Neuronal stem cell (in vitro differentiated cells): ENCODE measurements around the gene ASH1L.
"Not testable (repeated sequence)": the region's sequence is repeated elsewhere in the genome, so short reads cannot be mapped to it uniquely, and the experiment has no call there.

Experiments
- DNase-seq: peaks from one replicate; pipeline ENCODE4 v3.0.0-alpha.2; 2013; ENCODE audit warnings: low spot score
- H2AFZ ChIP-seq: one replicate; pipeline ENCODE4 v1.6.1; 2013; ENCODE audit warnings: mild to moderate bottlenecking, low read length, inconsistent platforms
- H2AK5ac ChIP-seq: 2 replicates; pipeline ENCODE4 v1.6.1; 2013; ENCODE audit warnings: low read depth, mild to moderate bottlenecking, inconsistent platforms, low read length, moderate library complexity, mixed read lengths
- H2BK120ac ChIP-seq: 2 replicates; pipeline ENCODE4 v1.6.1; 2013; ENCODE audit warnings: low read depth, mild to moderate bottlenecking, inconsistent platforms, low read length, moderate library complexity, mixed read lengths
- H2BK12ac ChIP-seq: one replicate; pipeline ENCODE4 v1.6.1; 2013; ENCODE audit warnings: low read length, inconsistent platforms
- H2BK15ac ChIP-seq: 2 replicates; pipeline ENCODE4 v1.6.1; 2013; ENCODE audit warnings: mild to moderate bottlenecking, low read length, inconsistent platforms, mixed read lengths
- H2BK5ac ChIP-seq: one replicate; pipeline ENCODE4 v1.6.1; 2013; ENCODE audit warnings: inconsistent platforms, mild to moderate bottlenecking, low read length, moderate library complexity
- H3K14ac ChIP-seq: one replicate; pipeline ENCODE4 v1.6.1; 2013; ENCODE audit warnings: low read length, inconsistent platforms
- H3K18ac ChIP-seq: 2 replicates; pipeline ENCODE4 v1.6.1; 2013; ENCODE audit warnings: low read length, inconsistent platforms
- H3K23ac ChIP-seq: 2 replicates; pipeline ENCODE4 v1.6.1; 2013; ENCODE audit warnings: low read depth, mild to moderate bottlenecking, mixed read lengths, low read length, inconsistent platforms; ENCODE audit not compliant: poor library complexity
- H3K27ac ChIP-seq: replicated peaks from 3 replicates; pipeline ENCODE4 v1.5.1; 2013; ENCODE audit warnings: low read length, inconsistent platforms
- H3K27me3 ChIP-seq, 3 experiments: 2 replicates each; pipeline ENCODE4 v1.6.1; 2013; ENCODE audit warnings: low read length in 3 of 3, mild to moderate bottlenecking in 2 of 3, inconsistent platforms in 1 of 3, low read depth in 1 of 3, mixed read lengths in 1 of 3, moderate library complexity in 1 of 3; ENCODE audit not compliant: control insufficient read depth in 3 of 3, insufficient read depth in 3 of 3
- H3K36me3 ChIP-seq, 2 donors: replicated peaks in 1 of 2; 2 replicates each; pipeline ENCODE4 v1.6.1; 2013; ENCODE audit warnings: low read length in 2 of 2; ENCODE audit not compliant: control insufficient read depth in 2 of 2, insufficient read depth in 2 of 2
- H3K4ac ChIP-seq: 2 replicates; pipeline ENCODE4 v1.6.1; 2013; ENCODE audit warnings: inconsistent platforms, mild to moderate bottlenecking, low read length, moderate library complexity
- H3K4me1 ChIP-seq, 2 donors: 1 replicate in 1 of 2; 2 replicates in 1 of 2; pipeline ENCODE4 v1.6.1; 2013; ENCODE audit warnings: low read length in 2 of 2, low read depth in 1 of 2; ENCODE audit not compliant: control insufficient read depth in 2 of 2, insufficient read depth in 1 of 2
- H3K4me2 ChIP-seq: one replicate; pipeline ENCODE4 v1.6.1; 2013; ENCODE audit warnings: mild to moderate bottlenecking, low read length, inconsistent platforms; ENCODE audit not compliant: insufficient read depth, poor library complexity, severe bottlenecking
- H3K4me3 ChIP-seq, 2 donors: 2 replicates each; pipeline ENCODE4 v1.5.1; 2013; ENCODE audit warnings: low read length in 2 of 2, mild to moderate bottlenecking in 2 of 2, inconsistent platforms in 1 of 2, moderate library complexity in 1 of 2
- H3K79me1 ChIP-seq: one replicate; pipeline ENCODE4 v1.6.1; 2013; ENCODE audit warnings: low read depth, mild to moderate bottlenecking, inconsistent platforms, low read length, moderate library complexity
- H3K9ac ChIP-seq: one replicate; pipeline ENCODE4 v1.6.1; 2013; ENCODE audit warnings: mild to moderate bottlenecking, low read depth, low read length, inconsistent platforms; ENCODE audit not compliant: poor library complexity
- H3K9me3 ChIP-seq, 2 donors: replicated peaks in 1 of 2; 2 replicates each; pipeline versions ENCODE3 to v1.6.1; 2013; ENCODE audit warnings: low read length in 2 of 2, mild to moderate bottlenecking in 2 of 2, inconsistent platforms in 1 of 2, low read depth in 1 of 2, mixed read lengths in 1 of 2, moderate library complexity in 1 of 2; ENCODE audit not compliant: control insufficient read depth in 2 of 2, insufficient read depth in 1 of 2
- H4K8ac ChIP-seq: one replicate; pipeline ENCODE4 v1.6.1; 2013; ENCODE audit warnings: low read depth, mild to moderate bottlenecking, inconsistent platforms, low read length, moderate library complexity
- H4K91ac ChIP-seq: one replicate; pipeline ENCODE4 v1.6.1; 2013; ENCODE audit warnings: low read length, low read depth, mild to moderate bottlenecking, inconsistent platforms; ENCODE audit not compliant: poor library complexity
- WGBS, 2 donors: extraction: QIAGEN DNeasy Blood & Tissue Kit; methylation state at CpG; one replicate each; pipeline ENCODE4 v1.1.7; 2013; ENCODE audit warnings: missing lambda C conversion rate in 2 of 2, mixed read lengths in 1 of 2; ENCODE audit not compliant: insufficient read length in 2 of 2, insufficient replicate concordance in 1 of 2; ENCODE audit errors: extremely low coverage in 2 of 2; 5-methylcytosine and 5-hydroxymethylcytosine counted together

Gene ASH1L

DNA sequence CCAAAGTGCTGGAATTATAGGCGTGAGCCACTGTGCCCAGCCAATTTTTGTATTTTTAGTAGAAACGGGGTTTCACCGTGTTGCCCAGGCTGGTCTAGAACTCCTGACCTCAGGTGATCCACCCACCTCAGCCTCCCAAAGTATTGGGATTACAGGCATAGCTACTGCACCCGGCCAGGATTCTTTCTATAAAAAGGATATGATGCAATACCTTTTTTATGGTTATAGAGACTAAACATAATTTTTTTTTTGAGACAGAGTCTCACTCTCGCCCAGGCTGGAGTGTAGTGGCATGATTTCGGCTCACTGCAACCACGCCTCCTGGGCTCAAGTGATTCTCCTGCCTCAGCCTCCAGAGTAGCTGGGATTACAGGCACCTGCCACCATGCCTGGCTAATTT, 233.7 kb downstream of the ASH1L start:
- H2BK12ac ChIP-seq, H3K18ac ChIP-seq, H2AFZ ChIP-seq, H2BK15ac ChIP-seq, H3K4me1 ChIP-seq, H4K8ac ChIP-seq, H3K4ac ChIP-seq, H3K9ac ChIP-seq, H3K27me3 ChIP-seq, H2AK5ac ChIP-seq, H2BK120ac ChIP-seq, H3K4me2 ChIP-seq, H3K14ac ChIP-seq, DNase-seq, H2BK5ac ChIP-seq, H3K9me3 ChIP-seq, H3K23ac ChIP-seq, H3K4me3 ChIP-seq, H3K27ac ChIP-seq, H4K91ac ChIP-seq: not testable (repeated sequence)
- Histone ChIP-seq H3K36me3 (peaks cover 29 to 66% of the 10 kb centered on the region in 2 donors), H3K79me1 (peaks cover 19% of the 10 kb centered on the region)
- WGBS, 2 donors = no CpG with 5 or more reads among the region's 7 CpGs

DNA sequence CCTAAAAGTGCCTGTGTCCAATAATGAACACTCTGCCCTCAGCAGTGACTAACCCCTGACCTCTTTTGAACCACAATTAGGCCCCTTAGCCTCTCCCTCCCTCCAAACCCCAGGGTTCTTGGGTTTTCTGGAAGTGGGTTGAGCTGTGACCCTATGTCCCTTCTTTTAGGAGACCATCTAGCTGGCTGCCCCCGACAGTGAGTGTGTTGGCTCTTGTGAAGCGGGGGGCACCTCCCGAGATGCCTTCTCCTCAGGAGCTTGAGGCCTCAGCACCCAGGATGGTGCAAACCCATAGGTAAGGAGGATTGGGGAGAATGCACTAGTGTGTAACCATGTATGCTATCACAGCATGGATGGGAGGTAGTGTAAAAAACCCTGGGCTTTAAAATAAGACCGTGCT, 234.6 kb downstream of the ASH1L start:
- H3K9ac ChIP-seq = no peak overlapping the region
- peaks cover 7 to 9% of the 10 kb centered on the region in 2 donors for H3K4me1 ChIP-seq
- no peak overlapping the region for H3K4me2 ChIP-seq
- no peak overlapping the region for H2BK12ac ChIP-seq
- H3K14ac ChIP-seq = no peak overlapping the region
- no peak overlapping the region for H4K91ac ChIP-seq
- H3K79me1 ChIP-seq = peaks cover 19% of the 10 kb centered on the region
- H3K27ac ChIP-seq = no peak overlapping the region
- no peaks in the 10 kb centered on the region for H3K27me3 ChIP-seq
- H2BK120ac ChIP-seq = no peak overlapping the region
- peaks cover 29 to 61% of the 10 kb centered on the region in 2 donors for H3K36me3 ChIP-seq
- no peak overlapping the region for H4K8ac ChIP-seq
- no peak overlapping the region for H3K23ac ChIP-seq
- H2BK15ac ChIP-seq = no peak overlapping the region
- no CpG with 5 or more reads among the region's 4 CpGs for WGBS, 2 donors
- no peaks in the 10 kb centered on the region for H3K9me3 ChIP-seq
- H2BK5ac ChIP-seq = no peak overlapping the region
- no peak overlapping the region for H2AK5ac ChIP-seq
- no peak overlapping the region for H3K4ac ChIP-seq
- no peak overlapping the region for H3K18ac ChIP-seq
- H3K4me3 ChIP-seq = no peak overlapping the region
- DNase-seq = no peak
- H2AFZ ChIP-seq = no peak overlapping the region

DNA sequence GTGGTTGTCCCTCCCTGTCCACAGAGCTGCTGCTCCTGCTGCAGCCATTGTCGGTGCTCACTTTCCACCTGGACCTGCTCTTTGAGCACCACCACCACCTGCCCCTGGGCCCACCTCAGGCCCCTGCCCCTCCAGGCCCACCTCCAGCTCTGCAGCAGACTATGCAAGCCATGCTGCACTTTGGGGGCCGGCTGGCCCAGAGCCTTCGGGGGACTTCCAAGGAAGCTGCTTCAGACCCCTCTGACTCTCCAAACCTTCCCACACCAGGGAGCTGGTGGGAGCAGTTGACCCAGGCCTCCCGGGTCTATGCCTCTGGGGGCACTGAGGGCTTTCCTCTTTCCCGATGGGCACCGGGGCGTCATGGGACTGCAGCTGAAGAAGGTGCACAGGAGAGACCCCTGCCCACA, 236.0 kb downstream of the ASH1L start:
- H3K4me1 ChIP-seq = peaks cover 16% of the 10 kb centered on the region in 2 donors
- peak overlapping the region; percentile 43 for H3K23ac ChIP-seq
- H3K27ac ChIP-seq = no peak overlapping the region
- H4K8ac ChIP-seq = no peak overlapping the region
- H3K27me3 ChIP-seq = no peaks in the 10 kb centered on the region
- no peak overlapping the region for H2BK12ac ChIP-seq
- no peaks in the 10 kb centered on the region for H3K9me3 ChIP-seq
- H3K18ac ChIP-seq = no peak overlapping the region
- no peak overlapping the region for H3K14ac ChIP-seq
- H2BK15ac ChIP-seq = no peak overlapping the region
- DNase-seq = no peak
- no peak overlapping the region for H2AK5ac ChIP-seq
- H2AFZ ChIP-seq = no peak overlapping the region
- H2BK120ac ChIP-seq = no peak overlapping the region
- peaks cover 19% of the 10 kb centered on the region for H3K79me1 ChIP-seq
- peak overlapping the region; percentile 39 for H2BK5ac ChIP-seq
- no peak overlapping the region for H3K4ac ChIP-seq
- no peak overlapping the region for H3K4me2 ChIP-seq
- no CpG with 5 or more reads among the region's 7 CpGs for WGBS, 2 donors
- H4K91ac ChIP-seq = no peak overlapping the region
- peaks cover 29 to 60% of the 10 kb centered on the region in 2 donors for H3K36me3 ChIP-seq
- H3K9ac ChIP-seq = no peak overlapping the region
- H3K4me3 ChIP-seq = no peak overlapping the region

- Histone ChIP-seq H2AK5ac (no peak overlapping the region), H3K36me3 (peaks cover 29 to 60% of the 10 kb centered on the region in 2 donors), H3K4ac (no peak overlapping the region), H2BK120ac (no peak overlapping the region), H2BK5ac (peak overlapping the region; percentile 39), H2BK15ac (no peak overlapping the region), H3K4me2 (no peak overlapping the region), H3K4me1 (peaks cover 20% of the 10 kb centered on the region in 2 donors), H3K9ac (peak overlapping the region; percentile 44), H4K91ac (no peak overlapping the region), H3K4me3 (peak overlapping the region in 1 of 2 donors; percentile 11), H4K8ac (no peak overlapping the region), H3K14ac (no peak overlapping the region), H3K27ac (no peak overlapping the region), H3K27me3 (no peaks in the 10 kb centered on the region), H3K79me1 (peaks cover 19% of the 10 kb centered on the region), H2AFZ (no peak overlapping the region), H3K23ac (peak overlapping the region; percentile 43), H3K9me3 (no peaks in the 10 kb centered on the region), H2BK12ac (no peak overlapping the region), H3K18ac (peak overlapping the region; percentile 17)
- no CpG with 5 or more reads among the region's 6 CpGs for WGBS, 2 donors
- DNase-seq = no peak
These were observed 236.5 kb downstream of the ASH1L start for GRCh38 chr1:155326020-155326526.
